Adrenal gland (tissue), 12 donors: ENCODE results near the gene PCDHB8. TPM values are rescaled to one million over a fixed set of nuclear protein-coding genes. Genes with fewer than 3 reads are reported as not detected.
"Not testable (repeated sequence)": the region's sequence is repeated elsewhere in the genome, so short reads cannot be mapped to it uniquely, and the experiment has no call there.

Experiments
- DNase-seq, 7 donors: peaks; one replicate each; pipeline ENCODE4 v3.0.0-alpha.2; 2019 to 2020
- H3K27ac ChIP-seq, 5 donors: fragments of 200-600 bp; sonication (generic) in 4 of 5; 1 replicate in 3 of 5; 2 replicates in 2 of 5; pipeline versions ENCODE4 v1.5.1 to v1.8.0; 2016 to 2020; ENCODE audit warnings: mild to moderate bottlenecking in 1 of 5
- H3K27me3 ChIP-seq: fragments of 200-600 bp; 2 replicates; pipeline ENCODE4 v1.8.0; 2021
- H3K36me3 ChIP-seq, 2 donors: fragments of 200-600 bp; replicated peaks in 1 of 2; 1 replicate in 1 of 2; 2 replicates in 1 of 2; pipeline versions ENCODE4 v1.5.1 to v1.8.0; 2018 to 2022
- H3K4me1 ChIP-seq, 2 donors: fragments of 200-600 bp; replicated peaks in 1 of 2; 1 replicate in 1 of 2; 2 replicates in 1 of 2; pipeline versions ENCODE4 v1.5.1 to v1.8.0; 2018 to 2021
- H3K4me3 ChIP-seq, 4 donors: fragments of 200-600 bp; sonication (generic) in 3 of 4; one replicate each; pipeline ENCODE4 v1.5.1; 2016 to 2018
- H3K9me3 ChIP-seq, 3 donors: fragments of 200-600 bp; sonication (generic) in 1 of 3; replicated peaks in 1 of 3; 1 replicate in 2 of 3; 2 replicates in 1 of 3; pipeline versions ENCODE4 v1.5.1 to v1.8.0; 2016 to 2021
- POLR2A ChIP-seq, 2 donors: fragments of 450-650 bp; IDR thresholded peaks; one replicate each; pipeline ENCODE4 v1.6.1; 2017; ENCODE audit warnings: antibody characterized with exemption in 2 of 2, mild to moderate bottlenecking in 2 of 2, moderate library complexity in 1 of 2
- WGBS, 4 donors: extraction: QIAGEN DNeasy Blood & Tissue Kit in 2 of 4; methylation state at CpG; one replicate each; pipeline versions ENCODE4 v1.1.5 to v1.1.7; 2013 to 2017; 5-methylcytosine and 5-hydroxymethylcytosine counted together
- intact Hi-C, 2 donors: fragments of 100-400 bp; cut with DNase I; formaldehyde crosslinking; loops; one replicate each; pipeline versions ENCODE4 v1.14.1 to v1.15.0; 2022 to 2023
- polyA plus RNA-seq, 3 donors: library from polyadenylated mRNA; stranded (reverse); fragments of 200-250 nt in 2 of 3; fragments of 350-450 nt in 1 of 3; fragmentation: Illumina TruSeq in 1 of 3; extraction: RNeasy Lipid Tissue Mini Kit (QIAGEN cat#74804) in 1 of 3; gene quantifications; one replicate each; pipeline ENCODE4 v1.2.3, GENCODE V29; 2013 to 2014
- total RNA-seq, 9 donors: library from RNA; depleted of rRNA in 4 of 9; stranded (reverse); fragments of >200 nt in 4 of 9; fragments of 120-200 nt in 1 of 9; fragmentation: NEBNext Ultra II Directional in 1 of 9; extraction: Animal tissue kit (Norgen Biotek cat#: 25700) in 1 of 9; gene quantifications; one replicate each; pipeline versions ENCODE4 v1.1.0 to v1.2.4, GENCODE V29; 2013 to 2023
- TF ChIP-seq, protein P1 (sequence below), 6 experiments: fragments of 450-650 bp in 4 of 6; fragments of 200-600 bp in 2 of 6; sonication (generic) in 1 of 6; IDR thresholded peaks; 1 replicate in 5 of 6; 2 replicates in 1 of 6; pipeline versions ENCODE4 v1.5.1 to v1.8.0; 2016 to 2021; ENCODE audit warnings: antibody characterized with exemption in 6 of 6, mild to moderate bottlenecking in 2 of 6, moderate library complexity in 1 of 6
- donor health status: healthy with polysubstance abuse.
- donor health status: Bipolar disorder and iron deficiency.
- donor health status: DM: yes; HTN: yes; CAD: no.
- donor health status: DM: no; HTN: no; CAD: no.
- donor health status: DM: no; HTN: no; CAD: no.
- donor health status: DM: yes; HTN: yes; CAD: no.

PCDHB8 gene
- total and polyA plus RNA-seq, 12 donors: 0.03 to 3.7 (median 0.91) TPM

DNA sequence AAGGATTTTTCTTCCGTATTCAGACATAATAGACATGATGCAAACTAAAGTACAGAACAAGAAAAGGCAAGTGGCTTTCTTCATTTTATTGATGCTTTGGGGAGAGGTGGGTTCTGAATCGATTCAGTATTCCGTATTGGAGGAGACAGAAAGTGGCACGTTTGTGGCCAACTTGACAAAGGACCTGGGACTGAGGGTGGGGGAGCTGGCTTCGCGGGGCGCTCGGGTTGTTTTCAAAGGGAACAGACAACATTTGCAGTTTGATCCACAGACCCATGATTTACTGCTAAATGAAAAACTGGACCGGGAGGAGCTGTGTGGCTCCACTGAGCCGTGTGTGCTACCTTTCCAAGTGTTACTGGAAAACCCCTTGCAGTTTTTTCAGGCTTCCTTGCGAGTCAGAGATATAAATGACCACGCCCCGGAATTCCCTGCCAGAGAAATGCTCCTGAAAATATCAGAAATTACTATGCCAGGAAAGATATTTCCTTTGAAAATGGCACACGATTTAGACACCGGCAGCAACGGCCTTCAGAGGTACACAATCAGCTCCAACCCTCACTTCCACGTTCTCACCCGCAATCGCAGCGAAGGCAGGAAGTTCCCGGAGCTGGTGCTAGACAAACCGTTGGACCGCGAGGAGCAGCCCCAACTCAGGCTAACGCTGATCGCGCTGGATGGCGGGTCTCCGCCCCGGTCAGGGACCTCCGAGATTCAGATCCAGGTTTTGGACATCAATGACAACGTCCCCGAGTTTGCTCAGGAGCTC, 27.2 kb upstream of the PCDHB8 start:
- no peak for DNase-seq
- intact Hi-C loops: no loop called here
- no peak overlapping the region for H3K4me3 ChIP-seq
- no peaks in the 10 kb centered on the region for H3K4me1 ChIP-seq
- no peaks in the 10 kb centered on the region for H3K27me3 ChIP-seq
- no peak overlapping the region for H3K27ac ChIP-seq
- no peaks in the 10 kb centered on the region for H3K36me3 ChIP-seq
- WGBS, 4 donors: 34 to 63% (median 45%) methylated on average over 22 to 33 of the region's 33 CpGs
- H3K9me3 ChIP-seq: peaks cover 0 to 16% (median 10%) of the 10 kb centered on the region in 3 donors
- TF ChIP-seq, protein P1, sequence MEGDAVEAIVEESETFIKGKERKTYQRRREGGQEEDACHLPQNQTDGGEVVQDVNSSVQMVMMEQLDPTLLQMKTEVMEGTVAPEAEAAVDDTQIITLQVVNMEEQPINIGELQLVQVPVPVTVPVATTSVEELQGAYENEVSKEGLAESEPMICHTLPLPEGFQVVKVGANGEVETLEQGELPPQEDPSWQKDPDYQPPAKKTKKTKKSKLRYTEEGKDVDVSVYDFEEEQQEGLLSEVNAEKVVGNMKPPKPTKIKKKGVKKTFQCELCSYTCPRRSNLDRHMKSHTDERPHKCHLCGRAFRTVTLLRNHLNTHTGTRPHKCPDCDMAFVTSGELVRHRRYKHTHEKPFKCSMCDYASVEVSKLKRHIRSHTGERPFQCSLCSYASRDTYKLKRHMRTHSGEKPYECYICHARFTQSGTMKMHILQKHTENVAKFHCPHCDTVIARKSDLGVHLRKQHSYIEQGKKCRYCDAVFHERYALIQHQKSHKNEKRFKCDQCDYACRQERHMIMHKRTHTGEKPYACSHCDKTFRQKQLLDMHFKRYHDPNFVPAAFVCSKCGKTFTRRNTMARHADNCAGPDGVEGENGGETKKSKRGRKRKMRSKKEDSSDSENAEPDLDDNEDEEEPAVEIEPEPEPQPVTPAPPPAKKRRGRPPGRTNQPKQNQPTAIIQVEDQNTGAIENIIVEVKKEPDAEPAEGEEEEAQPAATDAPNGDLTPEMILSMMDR (IDR thresholded peaks at IDR 0.05): no peak
- no peak for TF ChIP-seq POLR2A (IDR thresholded peaks at IDR 0.05)

DNA sequence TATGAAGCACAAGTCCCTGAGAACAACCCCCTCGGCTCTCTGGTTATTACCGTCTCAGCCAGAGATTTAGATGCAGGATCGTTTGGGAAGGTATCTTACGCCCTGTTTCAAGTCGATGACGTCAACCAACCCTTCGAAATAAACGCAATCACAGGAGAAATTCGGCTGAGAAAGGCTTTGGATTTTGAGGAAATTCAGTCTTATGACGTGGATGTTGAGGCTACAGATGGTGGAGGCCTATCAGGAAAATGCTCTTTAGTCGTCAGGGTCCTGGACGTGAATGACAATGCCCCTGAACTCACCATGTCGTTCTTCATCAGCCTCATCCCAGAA, 26.6 kb upstream of the PCDHB8 start:
- Histone ChIP-seq H3K27ac (no peak overlapping the region), H3K36me3 (no peaks in the 10 kb centered on the region), H3K9me3 (peaks cover 0 to 16% (median 10%) of the 10 kb centered on the region in 3 donors), H3K4me3 (no peak overlapping the region), H3K27me3 (no peaks in the 10 kb centered on the region), H3K4me1 (no peaks in the 10 kb centered on the region)
- WGBS, 4 donors: 22 to 49% (median 38%) methylated on average over 12 to 13 of the region's 13 CpGs
- no peak for DNase-seq
- TF ChIP-seq POLR2A (IDR thresholded peaks at IDR 0.05): no peak
- TF ChIP-seq, protein P1 (IDR thresholded peaks at IDR 0.05): no peak
- intact Hi-C loops: no loop called here

DNA sequence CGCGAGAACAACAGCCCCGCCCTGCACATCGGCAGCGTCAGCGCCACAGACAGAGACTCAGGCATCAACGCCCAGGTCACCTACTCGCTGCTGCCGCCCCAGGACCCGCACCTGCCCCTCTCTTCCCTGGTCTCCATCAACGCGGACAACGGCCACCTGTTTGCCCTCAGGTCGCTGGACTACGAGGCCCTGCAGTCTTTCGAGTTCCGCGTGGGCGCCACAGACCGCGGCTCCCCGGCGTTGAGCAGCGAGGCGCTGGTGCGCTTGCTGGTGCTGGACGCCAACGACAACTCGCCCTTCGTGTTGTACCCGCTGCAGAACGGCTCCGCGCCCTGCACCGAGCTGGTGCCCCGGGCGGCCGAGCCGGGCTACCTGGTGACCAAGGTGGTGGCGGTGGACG, 26.0 kb upstream of the PCDHB8 start:
- H3K9me3 ChIP-seq: peaks cover 0 to 11% (median 10%) of the 10 kb centered on the region in 3 donors
- H3K27ac ChIP-seq: not testable (repeated sequence)
- WGBS, 4 donors: 27 to 50% (median 39%) methylated on average over 17 to 36 of the region's 41 CpGs

DNA sequence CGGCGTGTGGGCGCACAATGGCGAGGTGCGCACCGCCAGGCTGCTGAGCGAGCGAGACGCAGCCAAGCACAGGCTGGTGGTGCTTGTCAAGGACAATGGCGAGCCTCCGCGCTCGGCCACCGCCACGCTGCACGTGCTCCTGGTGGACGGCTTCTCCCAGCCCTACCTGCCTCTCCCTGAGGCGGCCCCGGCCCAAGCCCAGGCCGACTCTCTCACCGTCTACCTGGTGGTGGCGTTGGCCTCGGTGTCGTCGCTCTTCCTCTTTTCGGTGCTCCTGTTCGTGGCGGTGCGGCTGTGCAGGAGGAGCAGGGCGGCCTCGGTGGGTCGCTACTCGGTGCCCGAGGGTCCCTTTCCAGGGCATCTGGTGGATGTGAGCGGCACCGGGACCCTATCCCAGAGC, 25.5 kb upstream of the PCDHB8 start:
- 19 to 53% (median 32%) methylated on average over 14 to 36 of the region's 36 CpGs for WGBS, 4 donors
- H3K36me3 ChIP-seq, H3K9me3 ChIP-seq, H3K4me1 ChIP-seq, H3K4me3 ChIP-seq, H3K27me3 ChIP-seq, intact Hi-C loops, DNase-seq, H3K27ac ChIP-seq: not testable (repeated sequence)

More for the DNA sequence above, 26.0 kb upstream of the PCDHB8 start:
- H3K4me1 ChIP-seq, H3K4me3 ChIP-seq, H3K27me3 ChIP-seq, DNase-seq, H3K36me3 ChIP-seq, intact Hi-C loops: not testable (repeated sequence)

DNA sequence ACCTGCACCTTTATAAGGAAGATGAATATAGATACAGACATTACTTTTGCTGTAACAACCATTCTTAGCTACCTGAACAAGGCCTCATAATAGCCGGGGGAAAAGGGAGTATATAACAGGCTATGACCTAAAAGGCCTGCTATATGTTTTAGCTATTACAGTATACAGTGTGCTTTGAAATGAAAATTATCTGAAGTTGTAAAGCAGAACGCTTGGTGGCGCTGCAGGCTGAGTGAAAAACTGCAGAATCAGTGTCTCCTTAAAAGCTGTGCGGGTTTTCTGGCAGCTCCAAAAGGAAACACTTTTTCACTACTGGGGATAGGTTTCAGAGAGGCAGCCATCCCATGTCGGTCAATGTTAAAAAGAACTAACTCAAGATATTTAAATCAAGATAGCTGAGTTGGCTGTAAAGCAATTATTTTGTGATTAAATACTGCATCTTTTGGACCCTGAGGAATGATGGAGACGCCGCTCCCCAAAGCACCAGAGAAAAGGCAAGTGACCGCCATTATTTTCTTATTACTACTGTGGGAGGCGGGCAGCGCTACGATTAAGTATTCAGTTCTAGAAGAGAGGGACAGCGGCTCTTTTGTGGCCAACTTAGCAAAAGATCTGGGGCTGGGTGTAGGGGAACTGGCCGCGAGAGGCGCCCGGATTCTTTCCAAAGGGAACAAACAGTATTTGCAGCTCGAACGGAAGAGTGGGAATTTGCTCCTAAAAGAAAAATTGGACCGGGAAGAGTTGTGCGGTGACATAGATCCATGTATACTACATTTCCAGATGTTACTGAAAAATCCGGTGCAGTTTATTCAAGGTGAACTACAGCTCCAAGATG, 21.8 kb upstream of the PCDHB8 start:
- DNase-seq: no peak
- Histone ChIP-seq H3K9me3 (peaks cover 0 to 7% (median 7%) of the 10 kb centered on the region in 3 donors), H3K27ac (no peak overlapping the region), H3K4me3 (no peak overlapping the region), H3K36me3 (no peaks in the 10 kb centered on the region), H3K27me3 (peaks cover 5% of the 10 kb centered on the region), H3K4me1 (no peaks in the 10 kb centered on the region)
- intact Hi-C loops: no loop called here
- WGBS, 4 donors: 22 to 46% (median 33%) methylated on average over 21 of the region's 21 CpGs
- TF ChIP-seq, protein P1 (IDR thresholded peaks at IDR 0.05): no peak
- no peak for TF ChIP-seq POLR2A (IDR thresholded peaks at IDR 0.05)

DNA sequence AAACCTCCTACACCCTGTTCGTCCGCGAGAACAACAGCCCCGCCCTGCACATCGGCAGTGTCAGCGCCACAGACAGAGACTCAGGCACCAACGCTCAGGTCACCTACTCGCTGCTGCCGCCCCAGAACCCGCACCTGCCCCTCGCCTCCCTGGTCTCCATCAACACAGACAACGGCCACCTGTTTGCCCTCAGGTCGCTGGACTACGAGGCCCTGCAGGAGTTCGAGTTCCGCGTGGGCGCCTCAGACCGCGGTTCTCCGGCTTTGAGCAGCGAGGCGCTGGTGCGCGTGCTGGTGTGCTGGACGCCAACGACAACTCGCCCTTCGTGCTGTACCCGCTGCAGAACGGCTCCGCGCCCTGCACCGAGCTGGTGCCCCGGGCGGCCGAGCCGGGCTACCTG, 20.2 kb upstream of the PCDHB8 start:
- intact Hi-C loops, H3K9me3 ChIP-seq, H3K4me3 ChIP-seq, H3K36me3 ChIP-seq, H3K27ac ChIP-seq, H3K4me1 ChIP-seq, DNase-seq, H3K27me3 ChIP-seq: not testable (repeated sequence)
- WGBS, 4 donors: 21 to 55% (median 43%) methylated on average over 19 to 38 of the region's 38 CpGs

DNA sequence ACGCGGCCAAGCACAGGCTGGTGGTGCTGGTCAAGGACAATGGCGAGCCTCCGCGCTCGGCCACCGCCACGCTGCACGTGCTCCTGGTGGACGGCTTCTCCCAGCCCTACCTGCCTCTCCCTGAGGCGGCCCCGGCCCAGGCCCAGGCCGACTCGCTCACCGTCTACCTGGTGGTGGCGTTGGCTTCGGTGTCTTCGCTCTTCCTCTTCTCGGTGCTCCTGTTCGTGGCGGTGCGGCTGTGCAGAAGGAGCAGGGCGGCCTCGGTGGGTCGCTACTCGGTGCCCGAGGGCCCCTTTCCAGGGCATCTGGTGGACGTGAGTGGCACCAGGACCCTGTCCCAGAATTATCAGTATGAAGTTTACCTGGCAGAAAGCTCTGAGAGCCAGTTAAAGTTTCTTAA, 19.7 kb upstream of the PCDHB8 start:
- DNase-seq, H3K9me3 ChIP-seq, H3K4me3 ChIP-seq, H3K36me3 ChIP-seq, H3K27me3 ChIP-seq, H3K4me1 ChIP-seq, H3K27ac ChIP-seq, intact Hi-C loops: not testable (repeated sequence)
- WGBS, 4 donors: 14 to 47% (median 32%) methylated on average over 7 to 18 of the region's 28 CpGs
